Esophagus (tissue), 2 donors: ENCODE results near the gene CIZ1. TPM values are rescaled to one million over a fixed set of nuclear protein-coding genes. Genes with fewer than 3 reads are reported as not detected.
"Not testable (repeated sequence)": the region's sequence is repeated elsewhere in the genome, so short reads cannot be mapped to it uniquely, and the experiment has no call there.

Source experiments
- H3K27ac ChIP-seq, 2 donors: one replicate each; pipeline ENCODE4 v1.5.1; 2013; ENCODE audit warnings: low read depth in 2 of 2, mild to moderate bottlenecking in 2 of 2, inconsistent platforms in 1 of 2, low read length in 1 of 2, moderate library complexity in 1 of 2
- H3K27me3 ChIP-seq, 2 donors: one replicate each; pipeline ENCODE4 v1.6.1; 2013; ENCODE audit warnings: low read length in 2 of 2, control low read depth in 1 of 2, mild to moderate bottlenecking in 1 of 2; ENCODE audit not compliant: insufficient read depth in 2 of 2, control insufficient read depth in 1 of 2
- H3K36me3 ChIP-seq, 2 donors: one replicate each; pipeline ENCODE4 v1.6.1; 2013; ENCODE audit warnings: low read length in 1 of 2; ENCODE audit not compliant: control insufficient read depth in 2 of 2, insufficient read depth in 2 of 2
- H3K4me1 ChIP-seq, 2 donors: one replicate each; pipeline ENCODE4 v1.6.1; 2013; ENCODE audit warnings: low read length in 1 of 2; ENCODE audit not compliant: control insufficient read depth in 2 of 2, insufficient read depth in 2 of 2
- H3K4me3 ChIP-seq, 2 donors: one replicate each; pipeline ENCODE4 v1.5.1; 2013; ENCODE audit warnings: low read length in 2 of 2, mild to moderate bottlenecking in 2 of 2, low read depth in 1 of 2, moderate library complexity in 1 of 2
- H3K9me3 ChIP-seq, 2 donors: one replicate each; pipeline ENCODE4 v1.6.1; 2013; ENCODE audit warnings: mild to moderate bottlenecking in 2 of 2, low read depth in 1 of 2, low read length in 1 of 2, moderate library complexity in 1 of 2; ENCODE audit not compliant: control insufficient read depth in 2 of 2, insufficient read depth in 1 of 2
- WGBS, 2 donors: extraction: QIAGEN DNeasy Blood & Tissue Kit; methylation state at CpG; one replicate each; pipeline ENCODE4 v1.1.7; 2013; 5-methylcytosine and 5-hydroxymethylcytosine counted together
- polyA plus RNA-seq, 2 donors: library from polyadenylated mRNA; stranded (reverse); fragments of 200-250 nt; gene quantifications; one replicate each; pipeline ENCODE4 v1.2.3, GENCODE V29; 2013
- donor health status: healthy with polysubstance abuse.
- donor health status: Bipolar disorder and iron deficiency.

The CIZ1 gene
- polyA plus RNA-seq, 2 donors = 39.8 to 39.9 TPM

GRCh38 chr9:128190013-128190412, 1.4 kb downstream of the CIZ1 start:
- no peaks in the 10 kb centered on the region for H3K9me3 ChIP-seq
- 80 to 86% methylated on average over 2 of the region's 2 CpGs for WGBS, 2 donors
- no peaks in the 10 kb centered on the region for H3K27me3 ChIP-seq
- peaks cover 7 to 10% of the 10 kb centered on the region in 2 donors for H3K4me1 ChIP-seq
- H3K27ac ChIP-seq = no peak overlapping the region
- peaks cover 7 to 19% of the 10 kb centered on the region in 2 donors for H3K36me3 ChIP-seq
- no peak overlapping the region for H3K4me3 ChIP-seq

- Histone ChIP-seq H3K27me3 (no peaks in the 10 kb centered on the region), H3K36me3 (peaks cover 7 to 22% of the 10 kb centered on the region in 2 donors), H3K4me3 (no peak overlapping the region), H3K9me3 (no peaks in the 10 kb centered on the region), H3K27ac (no peak overlapping the region), H3K4me1 (peaks cover 7 to 10% of the 10 kb centered on the region in 2 donors)
- 55 to 61% methylated on average over 1 of the region's 1 CpG for WGBS, 2 donors
Measured at GRCh38 chr9:128188209-128188608, 3.2 kb downstream of the CIZ1 start.

GRCh38 chr9:128187361-128187760, 4.0 kb downstream of the CIZ1 start:
- 94 to 99% methylated on average over 2 of the region's 2 CpGs for WGBS, 2 donors
- Histone ChIP-seq H3K27ac (no peak overlapping the region), H3K4me1 (peaks cover 7 to 10% of the 10 kb centered on the region in 2 donors), H3K4me3 (no peak overlapping the region), H3K9me3 (no peaks in the 10 kb centered on the region), H3K36me3 (peaks cover 7 to 26% of the 10 kb centered on the region in 2 donors), H3K27me3 (no peaks in the 10 kb centered on the region)

GRCh38 chr9:128185979-128186965, 5.1 kb downstream of the CIZ1 start:
- H3K9me3 ChIP-seq = no peaks in the 10 kb centered on the region
- H3K36me3 ChIP-seq = peaks cover 7 to 26% of the 10 kb centered on the region in 2 donors
- H3K27ac ChIP-seq = no peak overlapping the region
- peaks cover 7 to 10% of the 10 kb centered on the region in 2 donors for H3K4me1 ChIP-seq
- H3K4me3 ChIP-seq = no peak overlapping the region
- no peaks in the 10 kb centered on the region for H3K27me3 ChIP-seq
- 94% methylated on average over 10 to 11 of the region's 11 CpGs for WGBS, 2 donors

DNA sequence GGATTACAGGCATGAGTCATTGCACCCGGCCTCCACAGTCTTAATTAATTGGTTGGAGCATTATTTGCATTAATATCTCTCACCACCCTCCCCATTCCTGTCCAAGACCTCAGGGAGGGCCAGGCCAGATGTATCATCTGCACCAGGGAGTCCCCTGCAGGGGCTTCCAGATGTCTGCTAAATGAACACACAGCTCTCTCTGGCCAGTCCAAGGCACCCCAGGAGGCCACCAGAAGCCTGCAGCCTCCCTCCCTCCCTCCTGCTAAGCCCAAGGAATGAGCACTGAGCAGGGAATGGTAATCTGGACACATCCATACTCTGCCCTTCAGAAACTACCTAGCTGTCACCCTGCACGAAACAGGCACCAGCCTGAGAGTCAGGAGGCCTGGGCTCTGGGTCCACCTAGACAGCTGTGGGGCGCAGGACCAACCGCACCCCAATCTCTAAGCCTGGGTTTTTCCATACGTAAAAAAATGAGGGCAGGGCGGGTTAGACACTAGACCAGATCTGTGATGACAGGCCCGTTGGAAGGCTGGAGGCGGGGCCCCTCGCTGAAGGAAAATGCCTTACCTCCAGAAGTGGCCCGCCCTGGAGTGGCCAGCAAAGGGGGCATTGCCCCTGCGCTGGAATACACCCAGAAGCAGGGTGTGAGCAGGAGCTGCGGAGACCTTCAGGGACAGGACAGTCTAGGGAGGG, 8.3 kb downstream of the CIZ1 start:
- no peak overlapping the region for H3K4me3 ChIP-seq
- peaks cover 4 to 5% of the 10 kb centered on the region in 2 donors for H3K9me3 ChIP-seq
- H3K36me3 ChIP-seq = peaks cover 19 to 50% of the 10 kb centered on the region in 2 donors
- 68 to 78% methylated on average over 12 of the region's 12 CpGs for WGBS, 2 donors
- H3K4me1 ChIP-seq = no peaks in the 10 kb centered on the region
- H3K27me3 ChIP-seq = no peaks in the 10 kb centered on the region
- H3K27ac ChIP-seq = peak overlapping the region; percentile 48 to 83

DNA sequence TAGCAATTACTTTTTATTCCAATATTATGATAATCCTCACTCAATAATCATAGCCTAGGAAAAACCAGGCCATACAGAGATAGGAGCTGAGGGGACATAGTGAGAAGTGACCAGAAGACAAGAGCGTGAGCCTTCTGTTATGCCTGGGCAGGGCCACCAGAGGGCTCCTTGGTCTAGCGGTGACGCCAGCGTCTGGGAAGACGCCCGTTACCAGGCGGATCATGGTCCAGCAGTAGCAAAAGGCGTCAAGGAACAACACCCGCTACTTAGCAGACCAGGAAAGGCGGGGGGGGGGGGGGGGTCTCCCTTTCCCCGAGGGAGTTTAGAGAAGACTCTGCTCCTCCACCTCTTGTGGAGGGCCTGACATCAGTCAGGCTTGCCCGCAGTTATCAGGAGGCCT, 9.9 kb downstream of the CIZ1 start:
- H3K36me3 ChIP-seq = peaks cover 21 to 55% of the 10 kb centered on the region in 2 donors
- H3K4me1 ChIP-seq, H3K27ac ChIP-seq, H3K4me3 ChIP-seq, H3K27me3 ChIP-seq, H3K9me3 ChIP-seq: not testable (repeated sequence)
- WGBS, 2 donors = 51 to 61% methylated on average over 8 to 12 of the region's 12 CpGs

DNA sequence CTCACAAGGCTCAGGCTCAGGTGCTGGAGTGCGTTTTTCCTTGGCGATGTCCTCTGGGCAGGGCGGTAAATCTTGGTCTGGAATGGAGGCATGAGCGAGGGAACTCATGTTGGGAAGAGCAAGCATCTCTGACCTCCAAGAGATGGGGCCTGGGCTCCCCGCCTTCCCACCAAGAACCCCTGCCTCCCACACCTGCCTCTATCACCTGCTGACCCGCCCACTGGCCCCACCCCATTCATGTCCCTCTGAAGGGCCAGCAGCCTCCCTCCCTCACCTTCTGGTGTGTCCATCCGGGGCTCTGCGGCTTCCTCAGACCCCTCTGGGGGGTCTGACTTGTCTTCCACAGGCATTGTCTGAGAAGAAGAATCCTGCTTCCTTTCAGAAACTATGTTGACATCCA, 10.9 kb downstream of the CIZ1 start:
- H3K36me3 ChIP-seq = peaks cover 25 to 54% of the 10 kb centered on the region in 2 donors

GRCh38 chr9:128180001-128180400, 11.4 kb downstream of the CIZ1 start:
- Histone ChIP-seq H3K4me1 (no peaks in the 10 kb centered on the region), H3K36me3 (peaks cover 23 to 52% of the 10 kb centered on the region in 2 donors), H3K4me3 (no peak overlapping the region), H3K27ac (no peak overlapping the region), H3K27me3 (no peaks in the 10 kb centered on the region), H3K9me3 (peaks cover 4 to 5% of the 10 kb centered on the region in 2 donors)
- 94 to 97% methylated on average over 8 of the region's 8 CpGs for whole genome bisulfite sequencing, 2 donors

More for the DNA sequence above, 10.9 kb downstream of the CIZ1 start:
- Histone ChIP-seq H3K27ac (no peak overlapping the region), H3K4me3 (no peak overlapping the region), H3K4me1 (no peaks in the 10 kb centered on the region), H3K9me3 (peaks cover 4 to 5% of the 10 kb centered on the region in 2 donors), H3K27me3 (no peaks in the 10 kb centered on the region)
- WGBS, 2 donors = 98 to 100% methylated on average over 6 to 8 of the region's 8 CpGs

- H3K36me3 ChIP-seq = peaks cover 26 to 56% of the 10 kb centered on the region in 2 donors
- H3K4me1 ChIP-seq = no peaks in the 10 kb centered on the region
- H3K9me3 ChIP-seq = peaks cover 4 to 5% of the 10 kb centered on the region in 2 donors
- WGBS, 2 donors = 97 to 98% methylated on average over 11 of the region's 11 CpGs
- H3K27me3 ChIP-seq = no peaks in the 10 kb centered on the region
- no peak overlapping the region for H3K27ac ChIP-seq
- H3K4me3 ChIP-seq = no peak overlapping the region
Measured at GRCh38 chr9:128178806-128179431, 12.5 kb downstream of the CIZ1 start.
